HG02943 (cell line): ENCODE data around the gene SMAD3.

Source experiments
- ATAC-seq: cut with Tn5 transposase; IDR thresholded peaks from one replicate; pipeline ENCODE4 v1.9.1; 2021; ENCODE audit warnings: mild to moderate bottlenecking, low read depth, moderate library complexity; ENCODE audit not compliant: unreplicated experiment

The SMAD3 gene

DNA sequence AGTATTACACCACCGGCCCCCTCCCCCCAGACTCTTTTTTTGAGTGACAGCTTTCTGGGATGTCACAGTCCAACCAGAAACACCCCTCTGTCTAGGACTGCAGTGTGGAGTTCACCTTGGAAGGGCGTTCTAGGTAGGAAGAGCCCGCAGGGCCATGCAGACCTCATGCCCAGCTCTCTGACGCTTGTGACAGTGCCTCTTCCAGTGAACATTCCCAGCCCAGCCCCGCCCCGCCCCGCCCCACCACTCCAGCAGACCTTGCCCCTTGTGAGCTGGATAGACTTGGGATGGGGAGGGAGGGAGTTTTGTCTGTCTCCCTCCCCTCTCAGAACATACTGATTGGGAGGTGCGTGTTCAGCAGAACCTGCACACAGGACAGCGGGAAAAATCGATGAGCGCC lies 125.4 kb downstream of the SMAD3 start:
- ATAC-seq = no peak

GRCh38 chr15:67192185-67192820 lies 126.9 kb downstream of the SMAD3 start:
- ATAC-seq = no peak

- no peak for ATAC-seq
Measured at GRCh38 chr15:67193223-67193990, 128.0 kb downstream of the SMAD3 start.

GRCh38 chr15:67194171-67195114 lies 129.0 kb downstream of the SMAD3 start:
- no peak for ATAC-seq

GRCh38 chr15:67195305-67195704 lies 129.9 kb downstream of the SMAD3 start:
- no peak for ATAC-seq

GRCh38 chr15:67196222-67196621 lies 130.8 kb downstream of the SMAD3 start:
- no peak for ATAC-seq

- ATAC-seq = no peak
Measured at GRCh38 chr15:67196672-67197363, 131.4 kb downstream of the SMAD3 start.

- ATAC-seq = no peak
Measured at GRCh38 chr15:67197364-67197695, 131.9 kb downstream of the SMAD3 start.

DNA sequence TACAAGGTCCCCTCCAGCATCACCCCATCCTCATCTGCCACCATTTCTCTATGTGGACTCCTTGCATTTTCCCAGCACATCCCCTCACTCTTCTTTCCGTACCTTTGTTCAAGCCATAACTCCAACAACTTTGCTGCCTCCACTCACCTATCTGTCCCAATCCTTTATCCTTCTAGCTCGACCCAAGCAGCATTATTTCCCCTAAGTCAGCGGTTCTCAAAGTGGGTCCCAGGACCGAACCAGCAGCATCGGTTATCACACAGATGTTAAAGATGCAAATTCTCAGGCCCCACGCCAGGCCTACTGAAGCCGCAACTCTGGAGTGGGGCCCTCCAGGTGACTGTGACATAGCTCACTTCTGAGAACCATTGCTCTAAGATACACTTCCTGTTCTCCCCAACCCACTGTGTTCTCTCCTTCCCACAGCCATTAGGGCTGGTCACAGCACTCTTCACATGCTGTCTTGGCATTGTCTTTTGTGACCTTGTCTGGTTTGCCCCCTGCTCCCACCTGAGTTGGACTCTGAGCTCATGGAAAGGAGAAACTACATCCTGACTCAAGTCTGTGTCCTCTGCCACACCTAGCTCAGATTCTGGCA lies 132.9 kb downstream of the SMAD3 start:
- no peak for ATAC-seq

- ATAC-seq = no peak
Measured at GRCh38 chr15:67199391-67199790, 134.0 kb downstream of the SMAD3 start.

GRCh38 chr15:67199881-67200763 lies 134.7 kb downstream of the SMAD3 start:
- no peak for ATAC-seq

DNA sequence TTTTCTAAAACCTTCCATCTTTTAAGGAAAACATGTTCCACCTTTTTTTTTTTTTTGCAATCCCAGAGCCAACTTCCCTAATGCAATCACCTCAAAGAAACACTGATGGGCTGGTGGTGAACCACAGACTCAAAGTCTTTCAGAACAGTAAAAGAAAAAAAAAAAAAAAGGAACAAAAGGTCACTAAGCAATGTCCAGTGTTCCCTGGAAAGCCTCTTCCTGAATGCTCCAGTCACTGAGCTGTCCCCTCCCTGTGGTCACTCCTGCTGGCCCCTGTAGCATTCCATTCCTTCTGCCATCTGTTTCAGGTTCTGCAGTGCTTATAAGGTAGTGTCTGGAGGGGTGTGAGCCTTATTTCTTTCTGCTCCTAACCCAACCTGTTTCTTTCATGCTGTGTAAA lies 135.7 kb downstream of the SMAD3 start:
- ATAC-seq = no peak

- no peak for ATAC-seq
Measured at GRCh38 chr15:67202091-67202490, 136.7 kb downstream of the SMAD3 start.

DNA sequence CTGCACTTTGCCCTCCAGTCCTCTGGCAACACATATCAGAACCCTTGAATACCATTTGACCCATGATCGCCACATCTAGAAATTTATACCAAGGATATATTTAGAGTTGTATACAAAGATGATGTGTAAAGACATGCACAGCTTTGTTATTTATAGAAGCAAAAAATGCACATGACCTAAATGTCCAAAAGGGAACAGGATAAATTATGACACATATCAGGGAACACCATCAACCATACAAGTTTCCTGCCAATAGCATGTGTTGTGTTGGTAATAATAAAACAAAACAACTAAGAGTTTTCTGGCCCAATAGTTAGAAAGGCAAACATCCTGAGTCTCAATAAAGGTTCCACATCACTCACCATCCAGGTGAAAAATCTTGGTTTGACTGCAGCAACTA lies 137.6 kb downstream of the SMAD3 start:
- ATAC-seq = no peak

DNA sequence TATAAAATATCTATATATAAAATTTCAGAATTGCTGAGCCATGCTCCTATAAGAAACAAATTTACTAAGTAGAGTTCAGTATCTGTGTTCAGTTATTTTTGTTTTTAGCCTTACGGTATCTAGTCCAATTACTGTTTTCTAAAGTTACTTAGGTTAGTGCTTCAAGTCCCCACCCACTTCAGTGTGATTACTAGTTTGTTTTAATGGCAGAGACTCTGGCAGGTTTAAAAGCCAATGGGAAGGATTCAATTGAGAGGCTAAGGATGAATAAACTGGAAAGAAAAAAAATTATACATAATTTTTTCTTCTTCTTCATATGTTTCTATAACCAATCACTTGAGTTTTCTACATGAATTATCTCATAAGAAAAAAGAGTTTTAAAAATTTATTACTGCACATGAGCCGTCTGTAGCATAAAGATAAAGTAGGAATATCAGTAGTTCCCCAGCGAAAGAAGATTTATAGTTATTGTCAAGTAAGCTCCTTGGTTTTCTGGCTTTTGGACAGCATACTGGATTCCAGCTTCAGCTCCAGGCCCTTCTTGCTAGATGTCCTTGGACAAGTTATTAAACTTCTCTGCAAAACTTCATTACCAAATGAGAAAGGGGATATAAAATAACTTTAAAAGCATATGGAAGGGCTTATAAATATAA lies 142.3 kb downstream of the SMAD3 start:
- no peak for ATAC-seq

- no peak for ATAC-seq
Measured at GRCh38 chr15:67208396-67208795, 143.0 kb downstream of the SMAD3 start.

- ATAC-seq = no peak
Measured at GRCh38 chr15:67210555-67211168, 145.3 kb downstream of the SMAD3 start.

DNA sequence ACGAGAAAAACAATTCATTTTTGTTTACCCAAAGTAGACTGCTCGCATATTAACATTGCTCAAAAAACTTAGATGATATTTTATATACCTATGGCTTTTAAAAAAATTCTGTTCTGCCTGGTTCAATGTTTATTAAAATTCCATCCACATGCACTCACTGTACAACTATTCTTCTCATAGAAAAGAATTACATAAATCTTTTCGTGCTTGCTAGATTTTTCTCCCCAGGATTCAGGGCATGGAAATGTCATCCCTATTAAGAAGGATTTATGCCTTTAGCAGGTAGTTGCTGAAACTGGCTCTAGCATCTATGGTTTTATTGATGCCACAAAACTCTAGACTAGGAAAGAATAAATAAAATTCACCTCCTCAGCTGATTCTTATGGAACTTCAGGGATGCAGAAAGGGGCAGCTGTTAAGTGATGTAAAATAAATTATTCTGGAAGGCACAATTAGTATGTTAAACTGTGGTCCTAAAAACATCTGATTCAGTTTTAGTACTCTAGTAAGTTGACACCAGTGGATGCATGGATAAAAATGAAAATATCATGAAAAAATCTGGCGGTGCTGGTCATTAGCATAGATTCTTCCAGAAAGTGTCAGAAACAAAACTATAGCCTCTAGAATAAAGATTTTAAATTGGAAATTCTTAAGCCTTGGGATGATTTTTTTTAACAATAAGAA lies 147.4 kb downstream of the SMAD3 start:
- no peak for ATAC-seq
